HG02588 (cell line): ENCODE data around the gene RIOX2.
"Not testable (repeated sequence)": the region's sequence is repeated elsewhere in the genome, so short reads cannot be mapped to it uniquely, and the experiment has no call there.

Experiments used
- ATAC-seq: cut with Tn5 transposase; IDR thresholded peaks from one replicate; pipeline ENCODE4 v1.9.1; 2021; ENCODE audit warnings: mild to moderate bottlenecking, moderate library complexity; ENCODE audit not compliant: unreplicated experiment

The RIOX2 gene

GRCh38 chr3:97971679-97972567, at the start of gene RIOX2:
Gene RIOX2, minus strand, starts transcription at chr3:97972431. Its CDS starts 4,838 bp downstream, at chr3:97967593.
- ATAC-seq = peak; percentile 90

- ATAC-seq = no peak
Observed at GRCh38 chr3:98020412-98020811, 48.2 kb upstream of the RIOX2 start.

- no peak for ATAC-seq
Observed at GRCh38 chr3:98018301-98018700, 46.1 kb upstream of the RIOX2 start.

GRCh38 chr3:98014268-98014585, 42.0 kb upstream of the RIOX2 start:
- ATAC-seq = no peak

- ATAC-seq = no peak
Observed at GRCh38 chr3:98013411-98014267, 41.4 kb upstream of the RIOX2 start.

GRCh38 chr3:98012979-98013378, 40.7 kb upstream of the RIOX2 start:
- ATAC-seq = no peak

GRCh38 chr3:98010883-98011449, 38.7 kb upstream of the RIOX2 start:
- not testable (repeated sequence) for ATAC-seq

GRCh38 chr3:98010194-98010882, 38.1 kb upstream of the RIOX2 start:
- no peak for ATAC-seq

GRCh38 chr3:98008855-98009254, 36.6 kb upstream of the RIOX2 start:
- peak; percentile 56 for ATAC-seq

- ATAC-seq = no peak
Observed at GRCh38 chr3:98005438-98005837, 33.2 kb upstream of the RIOX2 start.

- ATAC-seq = no peak
Observed at GRCh38 chr3:98004721-98005120, 32.5 kb upstream of the RIOX2 start.

GRCh38 chr3:98003306-98003969, 31.2 kb upstream of the RIOX2 start:
- peak; percentile 75 for ATAC-seq

GRCh38 chr3:98002717-98003116, 30.5 kb upstream of the RIOX2 start:
- ATAC-seq = no peak

GRCh38 chr3:97999994-98000393, 27.8 kb upstream of the RIOX2 start:
- ATAC-seq = no peak

- no peak for ATAC-seq
Observed at GRCh38 chr3:97999103-97999502, 26.9 kb upstream of the RIOX2 start.

GRCh38 chr3:97996988-97997387, 24.8 kb upstream of the RIOX2 start:
- no peak for ATAC-seq

- no peak for ATAC-seq
Observed at GRCh38 chr3:97994328-97994945, 22.2 kb upstream of the RIOX2 start.

GRCh38 chr3:97993526-97993925, 21.3 kb upstream of the RIOX2 start:
- no peak for ATAC-seq

- ATAC-seq = no peak
Observed at GRCh38 chr3:97992547-97993173, 20.4 kb upstream of the RIOX2 start.

GRCh38 chr3:97991293-97991682, 19.1 kb upstream of the RIOX2 start:
- no peak for ATAC-seq
